ENCODE results near the gene KCNAB1. TPM values are rescaled to one million over a fixed set of nuclear protein-coding genes. Genes with fewer than 3 reads are reported as not detected.

Gene KCNAB1
- total RNA-seq, 4 donors from 2014 or later = 10.9 to 17.1 (median 13.3) TPM

GRCh38 chr3:156553705-156554356, 433.5 kb downstream of the KCNAB1 start:
- TF ChIP-seq CTCF (IDR thresholded peaks at IDR 0.05; ENCODE audit: low read depth) = no peak

- no peak for TF ChIP-seq CTCF (IDR thresholded peaks at IDR 0.05; ENCODE audit: low read depth)
Observed at GRCh38 chr3:156554515-156554841, 434.1 kb downstream of the KCNAB1 start.

- TF ChIP-seq CTCF (IDR thresholded peaks at IDR 0.05; ENCODE audit: low read depth) = no peak
Observed at GRCh38 chr3:156554842-156555687, 434.7 kb downstream of the KCNAB1 start, which contains the start of gene SSR3. Gene SSR3, minus strand, starts transcription at chr3:156555117. Its CDS starts 28 bp downstream, at chr3:156555089.

- TF ChIP-seq CTCF (IDR thresholded peaks at IDR 0.05; ENCODE audit: low read depth) = no peak
Observed at GRCh38 chr3:156558389-156558788, 438.0 kb downstream of the KCNAB1 start.

GRCh38 chr3:156559321-156559720, 438.9 kb downstream of the KCNAB1 start:
- no peak for TF ChIP-seq CTCF (IDR thresholded peaks at IDR 0.05; ENCODE audit: low read depth)

- no peak for TF ChIP-seq CTCF (IDR thresholded peaks at IDR 0.05; ENCODE audit: low read depth)
Observed at GRCh38 chr3:156561533-156561932, 441.2 kb downstream of the KCNAB1 start.

GRCh38 chr3:156563900-156564682, 443.7 kb downstream of the KCNAB1 start:
- no peak for TF ChIP-seq CTCF (IDR thresholded peaks at IDR 0.05; ENCODE audit: low read depth)

All from subcutaneous adipose tissue (tissue), 4 donors.